ENCODE results near the gene PLCH1. TPM values are rescaled to one million over a fixed set of nuclear protein-coding genes. Genes with fewer than 3 reads are reported as not detected.

PLCH1 gene
- total and polyA plus RNA-seq, 7 experiments from 2014 or later: 0.56 TPM; not detected in 6

- no peaks in the 10 kb centered on the region for H3K36me3 Mint-ChIP-seq
- H3K9me3 Mint-ChIP-seq: peaks cover 0 to 1% (median 0%) of the 10 kb centered on the region in 11 donors
- H3K27ac ChIP-seq (ENCODE audit: low read depth, low read length): no peak overlapping the region
- H3K27ac Mint-ChIP-seq: no peak overlapping the region
- no peaks in the 10 kb centered on the region for H3K4me1 Mint-ChIP-seq
- H3K4me1 ChIP-seq (ENCODE audit: control insufficient read depth in 2 of 2, insufficient read depth in 2 of 2, low read length in 2 of 2): no peaks in the 10 kb centered on the region
- intact Hi-C loops (cut with micrococcal nuclease): no loop called here
- POLR2A ChIA-PET: no interaction called here
- ATAC-seq (no peak), DNase-seq (no peak)
- H3K4me3 Mint-ChIP-seq: no peak overlapping the region
- H3K9me3 ChIP-seq (ENCODE audit: control insufficient read depth in 2 of 3, low read length in 3 of 3): no peaks in the 10 kb centered on the region
- no peaks in the 10 kb centered on the region for H3K36me3 ChIP-seq (ENCODE audit: control insufficient read depth in 2 of 3, insufficient read depth in 3 of 3, low read length in 3 of 3)
- H3K27me3 Mint-ChIP-seq: peaks cover 0 to 21% (median 13%) of the 10 kb centered on the region in 5 donors
- CTCF ChIA-PET: no interaction called here
- no peak overlapping the region for H3K4me3 ChIP-seq (ENCODE audit: low read length)
- H3K27me3 ChIP-seq (ENCODE audit: control insufficient read depth in 2 of 2, insufficient read depth in 2 of 2, low read length in 2 of 2): no peaks in the 10 kb centered on the region
Measured at GRCh38 chr3:155572085-155572484, 172.8 kb downstream of the PLCH1 start.

- H3K4me1 ChIP-seq (ENCODE audit: control insufficient read depth in 2 of 2, insufficient read depth in 2 of 2, low read length in 2 of 2): no peaks in the 10 kb centered on the region
- H3K27me3 ChIP-seq (ENCODE audit: control insufficient read depth in 2 of 2, insufficient read depth in 2 of 2, low read length in 2 of 2): no peaks in the 10 kb centered on the region
- H3K36me3 ChIP-seq (ENCODE audit: control insufficient read depth in 2 of 3, insufficient read depth in 3 of 3, low read length in 3 of 3): no peaks in the 10 kb centered on the region
- no peak overlapping the region for H3K27ac ChIP-seq (ENCODE audit: low read depth, low read length)
- Mint-ChIP-seq H3K4me1 (no peaks in the 10 kb centered on the region), H3K9me3 (peaks cover 0 to 1% (median 0%) of the 10 kb centered on the region in 11 donors), H3K27ac (no peak overlapping the region), H3K4me3 (no peak overlapping the region), H3K27me3 (peaks cover 0 to 8% (median 7%) of the 10 kb centered on the region in 5 donors), H3K36me3 (no peaks in the 10 kb centered on the region)
- DNase-seq (no peak), ATAC-seq (no peak)
- ChIA-PET POLR2A (no interaction called here), CTCF (no interaction called here)
- no peaks in the 10 kb centered on the region for H3K9me3 ChIP-seq (ENCODE audit: control insufficient read depth in 2 of 3, low read length in 3 of 3)
- H3K4me3 ChIP-seq (ENCODE audit: low read length): no peak overlapping the region
- intact Hi-C loops (cut with micrococcal nuclease): no loop called here
Measured at GRCh38 chr3:155568295-155568694, 176.6 kb downstream of the PLCH1 start.

GRCh38 chr3:155560594-155560993 is 184.3 kb downstream of the PLCH1 start:
- H3K27me3 Mint-ChIP-seq: no peaks in the 10 kb centered on the region
- no peak overlapping the region for H3K27ac Mint-ChIP-seq
- ChIA-PET CTCF (no interaction called here), POLR2A (no interaction called here)
- H3K27ac ChIP-seq (ENCODE audit: low read depth, low read length): no peak overlapping the region
- no peak overlapping the region for H3K4me3 Mint-ChIP-seq
- peaks cover 0 to 1% (median 0%) of the 10 kb centered on the region in 11 donors for H3K9me3 Mint-ChIP-seq
- ATAC-seq (no peak), DNase-seq (no peak)
- no peaks in the 10 kb centered on the region for H3K27me3 ChIP-seq (ENCODE audit: control insufficient read depth in 2 of 2, insufficient read depth in 2 of 2, low read length in 2 of 2)
- H3K4me1 Mint-ChIP-seq: peaks cover 0 to 7% (median 2%) of the 10 kb centered on the region in 7 donors
- H3K9me3 ChIP-seq (ENCODE audit: control insufficient read depth in 2 of 3, low read length in 3 of 3): no peaks in the 10 kb centered on the region
- H3K4me1 ChIP-seq (ENCODE audit: control insufficient read depth in 2 of 2, insufficient read depth in 2 of 2, low read length in 2 of 2): no peaks in the 10 kb centered on the region
- H3K36me3 ChIP-seq (ENCODE audit: control insufficient read depth in 2 of 3, insufficient read depth in 3 of 3, low read length in 3 of 3): no peaks in the 10 kb centered on the region
- intact Hi-C loops (cut with micrococcal nuclease): no loop called here
- no peak overlapping the region for H3K4me3 ChIP-seq (ENCODE audit: low read length)
- H3K36me3 Mint-ChIP-seq: peaks cover 0 to 4% (median 0%) of the 10 kb centered on the region in 5 donors

- H3K27ac Mint-ChIP-seq: no peak overlapping the region
- peaks cover 0 to 12% (median 6%) of the 10 kb centered on the region in 7 donors for H3K4me1 Mint-ChIP-seq
- Histone ChIP-seq H3K4me1 (ENCODE audit: control insufficient read depth in 2 of 2, insufficient read depth in 2 of 2, low read length in 2 of 2) (no peaks in the 10 kb centered on the region), H3K9me3 (ENCODE audit: control insufficient read depth in 2 of 3, low read length in 3 of 3) (no peaks in the 10 kb centered on the region), H3K36me3 (ENCODE audit: control insufficient read depth in 2 of 3, insufficient read depth in 3 of 3, low read length in 3 of 3) (no peaks in the 10 kb centered on the region), H3K4me3 (ENCODE audit: low read length) (no peak overlapping the region), H3K27ac (ENCODE audit: low read depth, low read length) (no peak overlapping the region), H3K27me3 (ENCODE audit: control insufficient read depth in 2 of 2, insufficient read depth in 2 of 2, low read length in 2 of 2) (no peaks in the 10 kb centered on the region)
- no peak overlapping the region for H3K4me3 Mint-ChIP-seq
- CTCF ChIA-PET: no interaction called here
- no peaks in the 10 kb centered on the region for H3K9me3 Mint-ChIP-seq
- peaks cover 0 to 4% (median 0%) of the 10 kb centered on the region in 5 donors for H3K36me3 Mint-ChIP-seq
- intact Hi-C loops (cut with micrococcal nuclease): no loop called here
- no peaks in the 10 kb centered on the region for H3K27me3 Mint-ChIP-seq
- DNase-seq (no peak), ATAC-seq (no peak)
- POLR2A ChIA-PET: no interaction called here
Measured at GRCh38 chr3:155560135-155560534, 184.7 kb downstream of the PLCH1 start.

- Mint-ChIP-seq H3K4me3 (no peak overlapping the region), H3K4me1 (peaks cover 0 to 31% (median 24%) of the 10 kb centered on the region in 7 donors), H3K27ac (no peak overlapping the region), H3K9me3 (peaks cover 0 to 4% (median 0%) of the 10 kb centered on the region in 11 donors), H3K36me3 (peaks cover 0 to 9% (median 0%) of the 10 kb centered on the region in 5 donors), H3K27me3 (no peaks in the 10 kb centered on the region)
- peaks cover 0 to 11% of the 10 kb centered on the region in 2 donors for H3K4me1 ChIP-seq (ENCODE audit: control insufficient read depth in 2 of 2, insufficient read depth in 2 of 2, low read length in 2 of 2)
- CTCF ChIA-PET: no interaction called here
- no peak overlapping the region for H3K27ac ChIP-seq (ENCODE audit: low read depth, low read length)
- no peaks in the 10 kb centered on the region for H3K9me3 ChIP-seq (ENCODE audit: control insufficient read depth in 2 of 3, low read length in 3 of 3)
- ATAC-seq (no peak), DNase-seq (no peak)
- no peaks in the 10 kb centered on the region for H3K36me3 ChIP-seq (ENCODE audit: control insufficient read depth in 2 of 3, insufficient read depth in 3 of 3, low read length in 3 of 3)
- intact Hi-C loops (cut with micrococcal nuclease): loop anchor here in 1 of 2 donors (10.0 kb wide), 1 partner anchor 298 kb away; the partner anchor contains the start of gene SLC33A1
- POLR2A ChIA-PET: no interaction called here
- H3K4me3 ChIP-seq (ENCODE audit: low read length): no peak overlapping the region
- H3K27me3 ChIP-seq (ENCODE audit: control insufficient read depth in 2 of 2, insufficient read depth in 2 of 2, low read length in 2 of 2): no peaks in the 10 kb centered on the region
Measured at GRCh38 chr3:155556531-155556930, 188.3 kb downstream of the PLCH1 start.

GRCh38 chr3:155555479-155556060 is 189.3 kb downstream of the PLCH1 start:
- POLR2A ChIA-PET: no interaction called here
- no peaks in the 10 kb centered on the region for H3K9me3 ChIP-seq (ENCODE audit: control insufficient read depth in 2 of 3, low read length in 3 of 3)
- H3K4me3 ChIP-seq (ENCODE audit: low read length): no peak overlapping the region
- peaks cover 0 to 11% of the 10 kb centered on the region in 2 donors for H3K4me1 ChIP-seq (ENCODE audit: control insufficient read depth in 2 of 2, insufficient read depth in 2 of 2, low read length in 2 of 2)
- Mint-ChIP-seq H3K36me3 (peaks cover 0 to 9% (median 0%) of the 10 kb centered on the region in 5 donors), H3K27me3 (no peaks in the 10 kb centered on the region), H3K4me1 (peaks cover 0 to 31% (median 24%) of the 10 kb centered on the region in 7 donors), H3K9me3 (peaks cover 0 to 4% (median 0%) of the 10 kb centered on the region in 11 donors), H3K4me3 (peak overlapping the region in 5 of 10 donors; percentile 11 to 63 (median 23)), H3K27ac (peak overlapping the region in 4 of 9 donors; percentile 19 to 64 (median 42))
- no peaks in the 10 kb centered on the region for H3K36me3 ChIP-seq (ENCODE audit: control insufficient read depth in 2 of 3, insufficient read depth in 3 of 3, low read length in 3 of 3)
- H3K27ac ChIP-seq (ENCODE audit: low read depth, low read length): no peak overlapping the region
- H3K27me3 ChIP-seq (ENCODE audit: control insufficient read depth in 2 of 2, insufficient read depth in 2 of 2, low read length in 2 of 2): no peaks in the 10 kb centered on the region
- no peak for DNase-seq
- CTCF ChIA-PET: no interaction called here
- intact Hi-C loops (cut with micrococcal nuclease): loop anchor here in 1 of 2 donors (10.0 kb wide), 1 partner anchor 299 kb away; the partner anchor contains the start of gene SLC33A1
- no peak for ATAC-seq
